Spleen (tissue), 11 donors: ENCODE data around the gene TTLL12. TPM values are rescaled to one million over a fixed set of nuclear protein-coding genes. Genes with fewer than 3 reads are reported as not detected.

Source experiments
- DNase-seq: peaks from one replicate; pipeline ENCODE4 v3.0.0-alpha.2; 2020
- H3K27ac ChIP-seq, 8 donors: fragments of 200-600 bp; sonication (generic) in 7 of 8; 1 replicate in 4 of 8; 2 replicates in 4 of 8; pipeline versions ENCODE4 v1.5.0 to v1.8.0; 2016 to 2021; ENCODE audit warnings: inconsistent platforms in 4 of 8, mild to moderate bottlenecking in 4 of 8, moderate library complexity in 1 of 8
- H3K27me3 ChIP-seq, 7 donors: fragments of 200-600 bp; sonication (generic) in 6 of 7; replicated peaks in 1 of 7; 1 replicate in 4 of 7; 2 replicates in 3 of 7; pipeline versions ENCODE4 v1.5.0 to v1.8.0; 2016 to 2021; ENCODE audit warnings: inconsistent platforms in 3 of 7, mild to moderate bottlenecking in 1 of 7
- H3K36me3 ChIP-seq, 6 donors: fragments of 200-600 bp; sonication (generic) in 5 of 6; 1 replicate in 4 of 6; 2 replicates in 2 of 6; pipeline versions ENCODE4 v1.5.0 to v1.8.0; 2016 to 2021; ENCODE audit warnings: inconsistent platforms in 2 of 6
- H3K4me1 ChIP-seq, 6 donors: fragments of 200-600 bp; sonication (generic) in 5 of 6; 1 replicate in 3 of 6; 2 replicates in 3 of 6; pipeline versions ENCODE4 v1.5.0 to v1.8.0; 2016 to 2021; ENCODE audit warnings: inconsistent platforms in 3 of 6
- H3K4me3 ChIP-seq, 8 donors: fragments of 200-600 bp; sonication (generic) in 7 of 8; 1 replicate in 4 of 8; 2 replicates in 4 of 8; pipeline versions ENCODE4 v1.5.0 to v1.8.0; 2016 to 2021; ENCODE audit warnings: inconsistent platforms in 4 of 8, mild to moderate bottlenecking in 4 of 8, moderate library complexity in 2 of 8
- H3K9me3 ChIP-seq, 8 donors: fragments of 200-600 bp; sonication (generic) in 7 of 8; 1 replicate in 4 of 8; 2 replicates in 4 of 8; pipeline versions ENCODE4 v1.5.0 to v1.8.0; 2016 to 2021; ENCODE audit warnings: inconsistent platforms in 4 of 8
- CTCF ChIP-seq, 11 experiments: fragments of 200-600 bp in 7 of 11; fragments of 450-650 bp in 4 of 11; sonication (generic) in 4 of 11; IDR thresholded peaks in 8 of 11; conservative IDR thresholded peaks in 3 of 11; 1 replicate in 7 of 11; 2 replicates in 4 of 11; pipeline versions ENCODE4 v1.4.0 to v1.8.0; 2016 to 2021; ENCODE audit warnings: antibody characterized with exemption in 11 of 11, inconsistent platforms in 4 of 11, mild to moderate bottlenecking in 1 of 11
- POLR2A ChIP-seq, 3 donors: fragments of 450-650 bp; IDR thresholded peaks; one replicate each; pipeline ENCODE4 v1.5.1; 2017; ENCODE audit warnings: antibody characterized with exemption in 3 of 3, mild to moderate bottlenecking in 1 of 3
- POLR2AphosphoS5 ChIP-seq, 3 donors: sonication (generic); formaldehyde crosslinking; IDR thresholded peaks; one replicate each; pipeline ENCODE4 v1.5.1; 2017; ENCODE audit warnings: antibody characterized with exemption in 3 of 3
- WGBS, 5 donors: extraction: QIAGEN DNeasy Blood & Tissue Kit in 3 of 5; methylation state at CpG; one replicate each; pipeline versions ENCODE4 v1.1.5 to v1.1.7; 2013 to 2018; 5-methylcytosine and 5-hydroxymethylcytosine counted together
- intact Hi-C: fragments of 100-400 bp; cut with DNase I; formaldehyde crosslinking; loops from one replicate; pipeline ENCODE4 v1.15.0; 2023; ENCODE audit warnings: low total_unique reads
- polyA plus RNA-seq, 3 donors: library from polyadenylated mRNA; stranded (reverse); fragments of 200-250 nt; gene quantifications; one replicate each; pipeline ENCODE4 v1.2.1, GENCODE V29; 2013
- total RNA-seq, 7 donors: library from RNA; depleted of rRNA in 3 of 7; stranded (reverse); fragments of >200 nt in 3 of 7; fragmentation: NEBNext Ultra II Directional in 4 of 7; extraction: Animal tissue kit (Norgen Biotek cat#: 25700) in 4 of 7; gene quantifications; one replicate each; pipeline versions ENCODE4 v1.1.0 to v1.2.1, GENCODE V29; 2016 to 2021
- donor health status: healthy with polysubstance abuse.
- donor health status: DM: no; HTN: no; CAD: no; lungs with moderate emphysema.
- donor health status: DM: no; HTN: no; CAD: no.
- donor health status: Bipolar disorder and iron deficiency.
- donor health status: healthy.
- donor health status: DM: no; HTN: no; CAD: no.
- donor health status: DM: yes; HTN: yes; CAD: no.

Gene TTLL12
- total and polyA plus RNA-seq, 10 donors, result 8.7 to 21.6 (median 18.2) TPM

DNA sequence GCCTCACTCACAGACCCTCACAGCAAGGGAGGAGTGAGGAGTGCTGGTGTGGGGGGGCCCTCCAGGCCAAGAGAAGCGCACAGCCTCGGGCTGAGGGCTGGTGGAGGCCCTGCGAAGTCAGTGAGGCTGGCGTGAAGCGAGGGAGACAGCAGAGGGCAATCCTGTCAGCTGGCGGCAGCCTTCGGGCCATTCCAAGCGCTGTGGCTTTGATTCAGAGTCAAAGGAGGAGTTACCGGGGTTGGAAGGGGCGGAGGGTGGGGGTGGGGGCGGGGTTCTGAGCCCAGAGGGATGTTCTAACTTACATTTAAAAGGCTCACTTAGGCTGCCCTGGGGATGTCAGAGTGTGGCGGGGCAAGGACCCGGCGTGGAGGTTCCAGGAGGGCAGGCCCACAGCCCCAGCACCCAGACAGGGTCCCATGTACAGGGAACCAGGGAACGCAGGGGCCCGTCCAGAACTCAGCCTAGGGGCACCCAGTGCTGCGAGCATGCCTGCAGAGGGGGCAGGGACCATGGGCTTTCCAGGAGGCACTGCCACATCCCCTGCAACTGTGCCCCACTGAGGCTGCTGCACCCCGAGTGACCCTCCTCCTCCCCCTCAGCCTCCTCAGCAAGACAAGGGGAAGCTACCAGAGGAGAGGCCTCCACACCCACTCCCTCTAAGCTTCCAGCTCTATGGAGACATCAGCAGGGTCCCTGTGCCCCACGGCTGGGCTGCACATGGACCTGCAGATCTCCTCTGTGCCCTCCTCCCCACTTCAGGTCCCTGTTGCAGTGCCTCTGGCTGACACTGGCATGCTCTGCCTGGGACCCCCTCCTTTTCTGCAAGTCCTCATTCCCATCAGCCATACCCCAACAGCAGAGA, 39.7 kb upstream of the TTLL12 start:
- peaks cover 0 to 12% (median 0%) of the 10 kb centered on the region in 7 donors for H3K27me3 ChIP-seq
- intact Hi-C loops, result no loop called here
- TF ChIP-seq POLR2A (IDR thresholded peaks at IDR 0.05) (no peak), CTCF (IDR thresholded peaks at IDR 0.05 in 8 of 11, conservative IDR thresholded peaks at IDR 0.05 in 3 of 11) (no peak), POLR2AphosphoS5 (IDR thresholded peaks at IDR 0.05) (no peak)
- no peak for DNase-seq
- no peaks in the 10 kb centered on the region for H3K9me3 ChIP-seq
- H3K4me3 ChIP-seq, result no peak overlapping the region
- H3K36me3 ChIP-seq, result no peaks in the 10 kb centered on the region
- 67 to 74% (median 71%) methylated on average over 10 to 19 of the region's 19 CpGs for WGBS, 5 donors
- H3K27ac ChIP-seq, result no peak overlapping the region
- H3K4me1 ChIP-seq, result peaks cover 0 to 24% (median 21%) of the 10 kb centered on the region in 6 donors

- Histone ChIP-seq H3K27me3 (peaks cover 0 to 5% (median 0%) of the 10 kb centered on the region in 7 donors), H3K36me3 (no peaks in the 10 kb centered on the region), H3K9me3 (no peaks in the 10 kb centered on the region), H3K4me1 (peaks cover 0 to 27% (median 16%) of the 10 kb centered on the region in 6 donors), H3K27ac (no peak overlapping the region), H3K4me3 (no peak overlapping the region)
- intact Hi-C loops, result no loop called here
- no peak for TF ChIP-seq POLR2A (IDR thresholded peaks at IDR 0.05)
- no peak for TF ChIP-seq CTCF (IDR thresholded peaks at IDR 0.05 in 8 of 11, conservative IDR thresholded peaks at IDR 0.05 in 3 of 11)
- no peak for TF ChIP-seq POLR2AphosphoS5 (IDR thresholded peaks at IDR 0.05)
- no peak for DNase-seq
- 87 to 95% (median 90%) methylated on average over 8 of the region's 8 CpGs for whole genome bisulfite sequencing, 5 donors
These were observed 38.7 kb upstream of the TTLL12 start for GRCh38 chr22:43225609-43226008.

DNA sequence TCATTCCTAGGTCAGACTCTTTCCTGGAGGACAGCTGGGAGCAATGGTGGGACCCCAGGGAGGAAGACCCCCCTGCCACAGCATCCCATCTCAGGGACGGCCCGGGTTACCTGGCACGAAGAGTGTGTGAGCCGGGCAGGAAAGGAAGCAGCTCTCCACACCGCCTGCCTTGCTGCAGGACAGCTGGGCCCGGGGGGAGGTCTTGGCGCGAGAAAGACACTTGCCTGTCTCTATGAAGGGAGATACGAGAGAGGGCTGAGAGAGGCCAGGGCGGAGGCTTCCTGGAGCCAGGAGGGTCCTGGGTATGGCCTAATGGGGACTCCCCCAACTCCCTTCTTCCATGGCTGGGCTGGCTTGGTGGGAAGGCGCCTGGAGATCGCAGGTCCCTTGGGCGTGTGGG, 36.1 kb upstream of the TTLL12 start:
- TF ChIP-seq POLR2A (IDR thresholded peaks at IDR 0.05) (no peak), CTCF (IDR thresholded peaks at IDR 0.05 in 8 of 11, conservative IDR thresholded peaks at IDR 0.05 in 3 of 11) (no peak), POLR2AphosphoS5 (IDR thresholded peaks at IDR 0.05) (no peak)
- H3K4me1 ChIP-seq, result peaks cover 0 to 35% (median 19%) of the 10 kb centered on the region in 6 donors
- H3K27me3 ChIP-seq, result no peaks in the 10 kb centered on the region
- H3K9me3 ChIP-seq, result no peaks in the 10 kb centered on the region
- H3K4me3 ChIP-seq, result no peak overlapping the region
- intact Hi-C loops, result no loop called here
- no peak for DNase-seq
- H3K36me3 ChIP-seq, result peaks cover 0 to 1% (median 0%) of the 10 kb centered on the region in 6 donors
- WGBS, 5 donors, result 80 to 89% (median 82%) methylated on average over 10 to 13 of the region's 13 CpGs
- peak overlapping the region in 4 of 8 donors; percentile 33 to 61 (median 46) for H3K27ac ChIP-seq

DNA sequence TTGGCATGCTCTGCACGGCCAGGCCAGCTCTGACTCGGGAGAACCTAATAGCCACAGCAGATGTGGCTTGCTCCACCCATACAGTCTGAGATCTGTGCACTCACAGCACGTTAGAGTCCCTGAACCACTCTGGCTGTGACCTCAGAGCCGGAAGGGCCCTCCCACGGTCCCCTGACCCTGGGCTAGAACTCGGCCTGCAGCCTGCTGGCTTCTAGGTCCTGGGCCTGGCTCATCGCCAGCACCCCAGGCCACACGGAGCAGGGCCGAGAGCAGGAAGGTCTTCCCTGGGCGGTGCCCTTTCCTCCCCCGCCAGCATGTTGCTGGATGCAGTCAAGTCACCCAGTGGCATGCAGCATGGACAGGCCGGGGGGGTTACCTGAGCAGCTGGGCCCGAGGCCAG, 35.3 kb upstream of the TTLL12 start:
- Histone ChIP-seq H3K36me3 (peaks cover 0 to 6% (median 0%) of the 10 kb centered on the region in 6 donors), H3K9me3 (no peaks in the 10 kb centered on the region), H3K27me3 (no peaks in the 10 kb centered on the region), H3K27ac (peak overlapping the region in 4 of 8 donors; percentile 33 to 61 (median 46)), H3K4me3 (no peak overlapping the region), H3K4me1 (peaks cover 0 to 35% (median 19%) of the 10 kb centered on the region in 6 donors)
- peak; percentile 85 for DNase-seq
- no peak for TF ChIP-seq CTCF (IDR thresholded peaks at IDR 0.05 in 8 of 11, conservative IDR thresholded peaks at IDR 0.05 in 3 of 11)
- no peak for TF ChIP-seq POLR2A (IDR thresholded peaks at IDR 0.05)
- peak; percentile 75 to 90 (median 88) for TF ChIP-seq POLR2AphosphoS5 (IDR thresholded peaks at IDR 0.05)
- intact Hi-C loops, result no loop called here
- 47 to 69% (median 63%) methylated on average over 4 to 13 of the region's 13 CpGs for WGBS, 5 donors
